ENCODE measurements around the gene CRNKL1. TPM values are rescaled to one million over a fixed set of nuclear protein-coding genes. Genes with fewer than 3 reads are reported as not detected.

The CRNKL1 gene
- total RNA-seq, 1 experiment from 2014 or later: 20.4 TPM

- ATAC-seq (no peak), DNase-seq (ENCODE audit: low read depth, low spot score) (no peak)
- no peaks in the 10 kb centered on the region for H3K4me1 ChIP-seq (ENCODE audit: control insufficient read depth in 1 of 2, insufficient read depth in 2 of 2, low read length in 2 of 2)
- no peak overlapping the region for H2AFZ ChIP-seq (ENCODE audit: low read depth, low read length, poor library complexity, severe bottlenecking)
- ChIA-PET RAD21 (ENCODE audit: low non-redundant PET in 1 of 2, low total read pairs in 2 of 2, uncharacterized antibody in 2 of 2, unreplicated experiment in 2 of 2) (no interaction called here), POLR2A (no interaction called here), CTCF (no interaction called here)
- no peak overlapping the region for H3K4me3 ChIP-seq (replicated peaks in 1 of 2; ENCODE audit: low read depth in 1 of 2, low read length in 2 of 2)
- no peaks in the 10 kb centered on the region for H3K9me2 ChIP-seq (ENCODE audit: insufficient read depth)
- no peaks in the 10 kb centered on the region for H3K9me3 ChIP-seq (ENCODE audit: control insufficient read depth in 1 of 2, insufficient read depth in 1 of 2, low read depth in 1 of 2, low read length in 2 of 2)
- no peak overlapping the region for H3K4me2 ChIP-seq (ENCODE audit: low read length)
- H3K9ac ChIP-seq (ENCODE audit: low read length): no peak overlapping the region
- no TSS peak for BruUV-seq (replicated peaks)
- TF ChIP-seq CEBPB (IDR thresholded peaks at IDR 0.05; ENCODE audit: low read depth) (no peak), MAX (IDR thresholded peaks at IDR 0.05) (no peak), POLR2AphosphoS5 (IDR thresholded peaks at IDR 0.05; ENCODE audit: low read depth, low read length) (no peak), ATF3 (IDR thresholded peaks at IDR 0.05) (no peak), POLR2A (IDR thresholded peaks at IDR 0.05; ENCODE audit: borderline replicate concordance, extremely low read depth, insufficient read depth, insufficient read length) (no peak), EGR1 (IDR thresholded peaks at IDR 0.05; ENCODE audit: low read depth) (no peak), EZH2phosphoT487 (IDR thresholded peaks at IDR 0.05; ENCODE audit: borderline replicate concordance) (no peak), SP1 (IDR thresholded peaks at IDR 0.05; ENCODE audit: low read depth) (no peak), CBX3 (IDR thresholded peaks at IDR 0.05; ENCODE audit: low read depth) (no peak), ZNF274 (IDR thresholded peaks at IDR 0.05; ENCODE audit: low read depth, low read length) (no peak), RAD21 (IDR thresholded peaks at IDR 0.05; ENCODE audit: low read depth) (no peak), SIN3A (IDR thresholded peaks at IDR 0.05; ENCODE audit: low read depth) (no peak), ZFX (IDR thresholded peaks at IDR 0.05) (no peak), ELF1 (IDR thresholded peaks at IDR 0.05; ENCODE audit: borderline replicate concordance, low read depth) (no peak), ZBTB33 (IDR thresholded peaks at IDR 0.05; ENCODE audit: extremely low read depth, insufficient replicate concordance, low read length) (no peak), JUND (IDR thresholded peaks at IDR 0.05) (no peak), CTCF (IDR thresholded peaks at IDR 0.05 in 2 of 3, conservative IDR thresholded peaks at IDR 0.05 in 1 of 3; ENCODE audit: borderline replicate concordance in 1 of 3, insufficient read depth in 1 of 3, low read depth in 2 of 3, low read length in 2 of 3) (no peak)
- no peaks in the 10 kb centered on the region for H3K36me3 ChIP-seq (ENCODE audit: control insufficient read depth in 1 of 2, insufficient read depth in 2 of 2, low read length in 2 of 2)
- no peaks in the 10 kb centered on the region for H4K20me1 ChIP-seq (ENCODE audit: insufficient read depth)
- no peak overlapping the region for H3K27ac ChIP-seq (ENCODE audit: low read depth, low read length)
- intact Hi-C loops (cut with micrococcal nuclease): no loop called here
- H3K79me2 ChIP-seq (ENCODE audit: insufficient read depth, low read length): no peaks in the 10 kb centered on the region
- peaks cover 11% of the 10 kb centered on the region; the same call in 1 of the 2 replicates for H3K27me3 ChIP-seq (ENCODE audit: insufficient read depth, low read length)
Observed at GRCh38 chr20:20079102-20079784, 27.0 kb upstream of the CRNKL1 start.
